ENCODE measurements around the gene KRTAP10-12. TPM values are rescaled to one million over a fixed set of nuclear protein-coding genes. Genes with fewer than 3 reads are reported as not detected.
"Not testable (repeated sequence)": the region's sequence is repeated elsewhere in the genome, so short reads cannot be mapped to it uniquely, and the experiment has no call there.

KRTAP10-12 gene
- total RNA-seq, 1 donor from 2014 or later, result not detected

- Histone ChIP-seq H3K4me3 (no peak overlapping the region), H3K9ac (no peak overlapping the region), H4K20me1 (ENCODE audit: low read depth) (no peaks in the 10 kb centered on the region), H3K27ac (no peak overlapping the region), H3F3A (ENCODE audit: low read depth) (peaks cover 9% of the 10 kb centered on the region), H3K27me3 (peaks cover 19% of the 10 kb centered on the region), H3K36me3 (no peaks in the 10 kb centered on the region), H3K9me3 (ENCODE audit: low read depth) (no peaks in the 10 kb centered on the region), H3K4me1 (peaks cover 12% of the 10 kb centered on the region), H2AFZ (replicated peaks) (no peak overlapping the region), H3K79me2 (ENCODE audit: low read depth) (no peaks in the 10 kb centered on the region), H3K4me2 (no peak overlapping the region)
- DNase-seq (ENCODE audit: low spot score), result no peak
- Mint-ChIP-seq H3K27me3 (ENCODE audit: insufficient read depth, low read depth) (peaks cover 19% of the 10 kb centered on the region), H3K9me3 (peaks cover 7% of the 10 kb centered on the region), H3K36me3 (no peaks in the 10 kb centered on the region), H3K4me3 (no peak overlapping the region), H3K4me1 (peaks cover 23% of the 10 kb centered on the region), H3K27ac (no peak overlapping the region)
- no peak for TF ChIP-seq CTCF (IDR thresholded peaks at IDR 0.05)
- TF ChIP-seq EZH2 (IDR thresholded peaks at IDR 0.05), result no peak
- no peak for TF ChIP-seq EZH2phosphoT487 (IDR thresholded peaks at IDR 0.05)
These were observed 12.5 kb upstream of the KRTAP10-12 start for GRCh38 chr21:44684483-44684882.

- not testable (repeated sequence) for H3K27ac ChIP-seq; H3K36me3 Mint-ChIP-seq; H3K4me3 Mint-ChIP-seq; H4K20me1 ChIP-seq (ENCODE audit: low read depth); H3K9me3 Mint-ChIP-seq; H3K9me3 ChIP-seq (ENCODE audit: low read depth); H3K9ac ChIP-seq; DNase-seq (ENCODE audit: low spot score); H3K79me2 ChIP-seq (ENCODE audit: low read depth); H3K4me3 ChIP-seq; H3K36me3 ChIP-seq; H2AFZ ChIP-seq (replicated peaks); H3K27ac Mint-ChIP-seq; H3F3A ChIP-seq (ENCODE audit: low read depth); H3K4me2 ChIP-seq
- Mint-ChIP-seq H3K27me3 (ENCODE audit: insufficient read depth, low read depth) (peaks cover 20% of the 10 kb centered on the region), H3K4me1 (peaks cover 23% of the 10 kb centered on the region)
- Histone ChIP-seq H3K27me3 (peaks cover 19% of the 10 kb centered on the region), H3K4me1 (peaks cover 12% of the 10 kb centered on the region)
These were observed 11.9 kb upstream of the KRTAP10-12 start for GRCh38 chr21:44685050-44685449.

- Histone ChIP-seq H3K4me2 (peak overlapping the region; percentile 26), H3K36me3 (no peaks in the 10 kb centered on the region), H4K20me1 (ENCODE audit: low read depth) (no peaks in the 10 kb centered on the region), H2AFZ (replicated peaks) (no peak overlapping the region), H3K9ac (no peak overlapping the region), H3K27ac (no peak overlapping the region), H3K4me1 (peaks cover 12% of the 10 kb centered on the region), H3K27me3 (peaks cover 19% of the 10 kb centered on the region), H3K9me3 (ENCODE audit: low read depth) (no peaks in the 10 kb centered on the region), H3K79me2 (ENCODE audit: low read depth) (no peaks in the 10 kb centered on the region), H3K4me3 (no peak overlapping the region), H3F3A (ENCODE audit: low read depth) (peaks cover 9% of the 10 kb centered on the region)
- H3K27me3 Mint-ChIP-seq (ENCODE audit: insufficient read depth, low read depth), result peaks cover 24% of the 10 kb centered on the region
- H3K9me3 Mint-ChIP-seq, result peaks cover 7% of the 10 kb centered on the region
- TF ChIP-seq CTCF (IDR thresholded peaks at IDR 0.05) (peak; percentile 9), EZH2phosphoT487 (IDR thresholded peaks at IDR 0.05) (peak; percentile 65), EZH2 (IDR thresholded peaks at IDR 0.05) (no peak)
- H3K4me1 Mint-ChIP-seq, result peaks cover 23% of the 10 kb centered on the region
- DNase-seq (ENCODE audit: low spot score), result peak; percentile 78
- H3K27ac Mint-ChIP-seq, result peak overlapping the region; percentile 78
- peak overlapping the region; percentile 75 for H3K4me3 Mint-ChIP-seq
- no peaks in the 10 kb centered on the region for H3K36me3 Mint-ChIP-seq
These were observed 10.8 kb upstream of the KRTAP10-12 start for GRCh38 chr21:44686000-44686781.

Data from neural progenitor cell (in vitro differentiated cells).